HG02885 (cell line): Measurements from ENCODE around the gene NR6A1.

ENCODE experiments used
- ATAC-seq: cut with Tn5 transposase; IDR thresholded peaks from one replicate; pipeline ENCODE4 v1.9.1; 2021; ENCODE audit warnings: mild to moderate bottlenecking; ENCODE audit not compliant: unreplicated experiment, poor library complexity

The NR6A1 gene

DNA sequence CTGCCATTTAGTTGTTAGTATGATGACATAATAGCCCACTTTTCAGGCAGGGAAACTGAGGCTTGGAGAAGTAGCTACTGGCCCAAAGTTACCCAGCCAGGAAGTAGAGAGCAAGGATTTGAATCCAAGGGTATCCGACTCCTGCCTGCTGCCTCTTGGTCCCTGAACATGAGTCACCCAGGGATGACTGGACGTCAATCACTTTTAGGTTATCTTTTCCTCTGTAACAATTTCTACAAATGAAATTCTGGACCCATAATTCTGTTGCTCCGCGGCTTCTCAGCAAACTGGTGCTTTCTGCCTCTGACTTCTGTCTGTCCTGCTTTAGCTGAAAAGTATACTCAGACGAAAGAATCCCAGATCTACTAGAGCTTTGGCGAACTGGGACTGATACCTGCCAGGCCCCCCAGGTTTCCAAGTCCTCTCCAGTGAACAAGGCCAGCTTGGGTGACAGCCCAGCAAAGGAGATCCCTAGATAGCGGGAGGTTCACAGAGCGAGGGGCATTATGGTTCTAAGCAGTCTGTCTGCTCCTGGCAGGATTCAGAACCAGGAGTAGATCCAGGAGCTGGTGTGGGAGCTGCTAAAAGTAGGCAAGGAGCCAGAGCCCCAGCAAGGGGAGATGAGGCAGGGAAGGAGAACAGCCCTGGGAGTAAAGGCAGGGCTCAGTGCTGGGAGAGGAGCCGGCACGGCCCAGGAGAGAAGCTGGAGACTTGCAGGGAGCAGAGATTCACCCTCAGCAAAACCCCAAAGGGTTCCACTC lies 26.4 kb upstream of the NR6A1 start:
- no peak for ATAC-seq

DNA sequence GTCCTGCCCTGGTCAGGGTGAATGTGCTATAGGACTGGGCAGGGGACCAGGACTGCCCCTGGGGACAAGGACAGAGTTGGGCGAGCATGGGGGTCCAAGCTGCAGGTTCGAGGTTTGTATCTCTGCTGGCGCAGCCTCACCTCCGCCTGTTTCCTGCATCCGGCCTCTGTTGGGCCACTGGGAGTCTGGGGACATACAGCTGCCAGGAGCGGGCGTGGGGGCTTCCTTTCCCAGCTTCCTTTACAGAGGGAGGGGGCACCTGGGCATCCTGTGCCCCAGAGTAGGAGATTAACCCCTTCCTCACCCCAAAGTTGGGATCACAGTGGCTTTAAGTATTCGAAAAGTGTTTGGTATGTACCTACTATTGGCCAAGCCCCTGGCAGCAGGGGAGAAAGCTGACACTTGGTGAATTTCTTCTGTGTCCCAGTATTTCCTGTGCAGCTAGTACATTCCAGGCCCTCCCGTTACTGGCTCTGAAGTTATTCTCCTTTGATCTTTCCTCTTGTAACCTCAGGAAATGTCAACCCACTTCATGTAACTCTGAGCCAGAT lies 24.8 kb upstream of the NR6A1 start:
- ATAC-seq, result no peak

DNA sequence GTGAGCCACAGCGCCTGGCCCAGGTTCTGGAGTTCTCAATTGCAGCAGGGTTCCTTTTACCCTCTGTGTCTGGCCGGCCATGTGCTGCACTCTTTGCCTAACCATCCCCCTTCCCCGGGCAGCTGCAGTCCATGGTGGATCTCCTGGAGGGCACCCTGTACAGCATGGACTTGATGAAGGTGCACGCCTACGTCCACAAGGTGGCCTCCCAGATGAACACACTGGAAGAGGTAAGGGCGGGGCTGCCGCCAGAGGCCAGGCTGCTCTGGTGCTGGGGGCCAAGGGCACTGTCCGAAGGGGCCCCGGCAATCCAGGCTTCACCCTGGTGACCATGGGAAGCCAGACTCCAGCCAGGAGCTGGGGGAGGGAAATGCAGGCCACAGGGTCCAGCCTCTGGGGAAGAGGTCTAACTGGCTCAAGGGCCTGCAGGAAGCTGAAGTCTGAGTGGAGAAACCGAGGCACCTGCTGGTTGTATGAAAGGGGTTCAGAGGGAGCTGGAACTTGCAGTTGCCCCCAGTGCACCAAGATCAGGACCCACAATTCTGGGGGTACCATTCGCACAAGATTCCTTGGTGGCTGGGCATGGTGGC lies 23.9 kb upstream of the NR6A1 start:
- no peak for ATAC-seq

DNA sequence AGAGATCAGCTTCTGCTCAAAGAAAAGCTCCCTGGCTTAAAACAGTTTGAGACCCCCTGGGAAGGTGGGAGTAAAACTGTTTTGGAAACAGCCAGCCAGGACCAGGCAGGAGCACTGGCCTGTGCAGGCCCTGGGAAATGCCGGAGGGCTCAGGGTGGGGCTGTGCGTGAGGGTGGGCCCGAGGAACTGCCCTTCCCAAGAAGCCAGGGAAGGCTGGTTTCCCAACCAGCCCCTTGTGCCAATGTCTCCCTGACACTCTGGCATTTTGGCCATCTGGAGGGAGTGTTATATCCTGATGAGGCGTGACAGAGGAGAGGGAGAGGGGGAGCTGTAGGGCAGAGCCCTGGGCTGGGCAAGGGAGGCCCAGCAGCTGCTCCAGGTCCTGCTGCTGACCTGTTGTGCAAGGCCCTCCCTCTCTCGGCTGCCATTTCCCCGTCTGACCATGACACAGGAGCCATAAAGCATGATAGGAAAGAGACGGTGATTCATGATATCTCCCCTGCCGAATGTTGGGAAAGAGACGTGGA lies 22.0 kb upstream of the NR6A1 start:
- no peak for ATAC-seq

DNA sequence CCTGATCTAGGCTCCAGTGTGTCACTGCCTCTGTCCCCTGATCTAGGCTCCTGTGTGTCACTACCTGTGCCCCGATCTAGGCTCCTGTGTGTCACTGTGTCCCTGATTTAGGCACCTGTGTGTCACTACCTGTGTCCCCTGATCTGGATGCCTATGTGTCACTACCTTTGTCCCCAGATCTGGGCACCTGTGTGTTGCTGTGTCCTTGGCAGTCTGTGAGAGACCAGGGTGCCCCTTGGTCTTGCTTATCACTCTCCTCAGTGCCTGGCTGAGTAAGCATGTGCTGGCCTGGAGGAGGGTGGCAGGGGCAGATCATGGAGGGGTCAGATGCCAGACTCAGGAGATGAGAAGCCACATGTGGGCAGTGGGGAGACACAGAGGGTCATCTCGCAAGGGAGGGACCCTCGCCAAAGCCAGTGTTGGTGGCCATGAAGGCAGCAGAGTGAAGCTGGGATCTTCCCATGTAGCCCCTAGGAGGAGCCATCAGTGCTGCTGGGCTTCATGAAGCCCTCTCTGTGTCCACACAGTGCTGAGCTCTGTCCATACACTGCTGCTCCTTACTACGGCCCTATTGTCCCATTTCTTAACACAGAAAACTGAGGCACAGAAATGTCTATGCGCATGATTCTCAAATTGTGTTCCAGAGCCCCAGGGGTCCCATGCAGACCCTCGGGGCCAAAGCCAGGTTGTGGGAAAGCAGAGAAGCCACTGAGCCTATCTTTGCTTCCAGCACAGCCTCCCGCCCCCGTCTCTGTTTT lies 21.3 kb upstream of the NR6A1 start:
- no peak for ATAC-seq

DNA sequence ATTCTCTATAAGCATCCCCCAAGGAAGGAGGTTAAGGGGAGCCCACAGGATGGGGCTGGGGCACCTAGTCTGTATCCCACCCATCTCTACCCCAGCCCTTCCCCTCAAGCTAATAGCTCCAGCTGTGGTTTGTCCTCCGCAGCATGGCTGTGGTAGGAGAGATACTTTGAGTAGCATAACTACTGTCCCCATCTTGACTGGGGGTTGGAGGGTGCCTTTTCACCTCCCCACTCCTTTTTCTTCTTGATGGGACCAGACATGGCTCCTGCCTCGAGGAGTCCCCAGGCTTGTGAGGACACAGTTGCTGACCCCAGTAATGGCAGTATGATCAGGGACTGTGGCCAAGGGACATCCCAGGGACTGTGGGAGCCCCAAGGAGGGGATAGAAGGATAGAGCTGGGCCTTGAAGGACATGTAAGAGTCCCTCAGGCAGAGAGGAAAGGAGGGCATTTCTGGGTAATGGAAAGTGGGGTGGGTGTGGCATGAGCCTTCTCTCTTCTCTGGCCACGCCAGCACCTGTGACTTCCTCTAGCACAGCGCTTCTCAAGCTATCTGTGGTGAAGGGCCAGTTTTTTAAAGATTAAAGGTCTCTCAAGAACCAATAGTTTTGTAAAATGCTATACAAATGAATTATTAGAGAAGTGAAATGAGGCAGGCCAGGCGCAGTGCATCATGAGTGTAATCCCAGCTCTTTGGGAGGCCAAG lies 19.8 kb upstream of the NR6A1 start:
- no peak for ATAC-seq

DNA sequence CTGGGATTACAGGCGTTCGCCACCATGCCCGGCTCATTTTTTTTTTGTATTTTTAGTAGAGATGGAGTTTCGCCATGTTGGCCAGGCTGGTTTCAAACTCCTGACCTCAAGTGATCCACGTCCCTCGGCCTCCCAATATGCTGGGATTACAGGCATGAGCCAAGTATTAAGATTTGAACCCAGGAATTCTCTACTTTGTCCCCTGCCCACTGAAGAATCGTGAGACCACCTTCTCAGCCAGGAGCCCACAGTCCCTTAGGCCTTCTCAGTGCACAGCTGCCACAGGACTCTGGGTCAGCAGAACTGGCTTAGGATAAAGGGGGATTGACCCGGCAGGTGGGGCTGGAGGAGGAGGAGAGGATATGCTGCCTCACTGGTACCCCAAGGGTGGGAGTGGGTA lies 19.2 kb upstream of the NR6A1 start:
- no peak for ATAC-seq

DNA sequence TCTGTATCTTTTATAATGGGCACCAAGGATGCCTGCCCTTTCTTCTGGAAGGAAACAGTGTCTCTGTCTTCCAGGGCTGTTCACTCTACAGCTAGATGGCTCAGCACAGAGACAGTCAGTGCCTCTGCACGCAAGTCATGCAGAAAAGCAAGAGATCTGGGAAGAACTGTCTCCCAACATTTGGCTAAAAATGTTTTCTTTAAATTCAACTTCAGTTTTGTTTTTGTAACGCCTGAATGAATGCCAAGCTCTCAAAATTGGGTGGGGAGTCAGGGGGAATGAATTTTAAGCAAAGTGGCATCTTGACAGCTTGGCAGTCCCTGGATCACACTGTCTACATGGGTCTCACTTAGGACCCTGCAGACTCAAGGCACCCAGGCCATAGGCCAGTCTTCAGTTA lies 18.4 kb upstream of the NR6A1 start:
- no peak for ATAC-seq

DNA sequence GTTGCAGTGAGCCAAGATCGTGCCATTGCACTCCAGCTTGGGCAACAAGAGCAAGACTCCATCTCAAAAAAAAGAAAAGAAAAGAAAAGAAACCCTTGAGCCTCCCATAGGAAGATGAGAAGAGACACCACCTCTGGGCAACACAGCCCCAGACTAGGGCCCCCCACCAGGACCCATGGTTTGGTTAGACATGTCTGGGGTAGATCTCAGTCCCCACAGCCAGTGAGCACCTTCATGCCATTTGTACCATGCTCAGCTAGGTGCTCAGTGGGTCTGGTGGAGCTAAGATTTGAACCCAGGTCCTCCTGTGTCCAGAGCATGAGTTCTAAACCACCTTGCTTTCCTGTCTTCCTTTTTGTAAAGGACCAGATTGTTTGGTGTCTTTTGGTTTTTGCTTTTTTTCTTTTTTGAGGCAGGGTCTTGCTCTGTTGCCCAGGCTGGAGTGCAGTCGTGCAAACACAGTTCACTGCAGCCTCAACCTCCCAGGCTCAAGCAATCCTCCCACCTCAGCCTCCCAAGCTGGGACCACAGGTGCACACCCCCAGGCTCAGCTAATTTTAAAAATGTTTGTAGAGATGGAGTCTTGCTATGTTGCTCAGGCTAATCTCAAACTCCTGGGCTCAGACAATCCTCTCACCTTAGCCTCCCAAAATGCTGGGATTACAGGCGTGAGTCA lies 17.6 kb upstream of the NR6A1 start:
- ATAC-seq, result no peak

DNA sequence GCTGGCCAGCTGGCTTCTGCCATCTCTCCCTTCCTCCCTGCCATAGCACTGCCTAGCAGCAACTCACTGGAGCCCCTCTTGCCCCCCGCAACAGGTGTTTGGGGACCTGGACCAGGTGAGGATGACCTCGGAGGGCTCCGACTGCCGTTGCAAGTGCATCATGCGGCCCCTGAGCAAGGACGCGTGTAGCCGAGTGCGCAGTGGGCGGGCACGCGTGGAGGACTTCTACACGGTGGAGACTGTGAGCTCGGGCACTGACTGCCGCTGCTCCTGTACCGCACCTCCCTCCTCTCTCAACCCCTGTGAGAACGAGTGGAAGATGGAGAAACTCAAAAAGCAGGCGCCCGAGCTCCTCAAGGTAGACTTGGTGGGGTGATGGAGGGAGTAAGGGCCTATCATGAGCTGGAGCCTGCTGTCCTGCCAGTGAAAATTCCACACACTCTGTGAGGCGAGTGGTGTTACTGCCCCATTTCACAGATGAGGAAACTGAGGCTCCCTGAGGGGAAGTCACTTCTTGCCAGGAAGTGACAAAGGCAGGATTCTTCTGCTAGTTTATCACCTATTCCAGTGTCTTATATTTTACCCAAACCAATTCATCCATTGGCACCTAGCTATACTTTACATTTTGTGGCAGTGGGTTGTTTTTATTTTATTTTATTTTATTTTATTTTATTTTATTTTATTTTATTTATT lies 15.9 kb upstream of the NR6A1 start:
- no peak for ATAC-seq

DNA sequence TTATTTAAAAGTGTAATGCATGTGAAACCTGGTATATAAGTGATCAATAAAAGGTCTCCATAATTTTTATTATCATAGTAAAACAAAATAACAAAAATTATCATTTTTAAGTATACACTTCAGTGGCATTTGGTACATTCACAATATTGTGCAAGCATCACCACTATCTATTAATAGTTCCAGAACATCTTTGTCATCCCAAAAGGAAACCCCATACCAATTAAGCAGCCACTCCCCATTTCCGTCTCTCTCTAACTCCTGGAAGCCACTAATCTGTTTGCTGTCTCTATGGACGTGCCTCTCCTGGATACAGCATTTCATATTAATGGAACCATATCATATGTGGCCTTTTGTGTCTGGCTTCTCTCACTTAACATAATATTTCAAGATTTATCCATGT lies 13.4 kb upstream of the NR6A1 start:
- ATAC-seq, result no peak

DNA sequence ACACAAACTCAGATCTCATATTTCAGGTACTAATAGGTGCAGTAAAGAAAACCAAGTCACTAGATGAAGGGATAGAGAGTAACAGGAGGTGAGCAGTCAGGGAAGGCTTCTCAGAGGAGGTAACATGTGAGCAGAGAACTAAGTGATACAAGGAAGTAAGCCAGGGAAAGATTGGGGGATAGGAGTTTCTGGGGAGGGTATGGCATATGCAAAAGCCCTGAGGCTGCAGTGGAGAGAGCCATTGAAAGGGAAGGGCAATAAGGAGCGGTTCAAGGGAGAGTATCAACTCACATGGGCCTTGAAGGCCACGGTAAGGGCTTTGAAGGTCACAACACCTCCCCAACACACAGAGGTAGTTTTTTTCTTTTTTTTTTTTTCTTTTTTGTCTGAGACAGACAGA lies 12.7 kb upstream of the NR6A1 start:
- ATAC-seq, result no peak

DNA sequence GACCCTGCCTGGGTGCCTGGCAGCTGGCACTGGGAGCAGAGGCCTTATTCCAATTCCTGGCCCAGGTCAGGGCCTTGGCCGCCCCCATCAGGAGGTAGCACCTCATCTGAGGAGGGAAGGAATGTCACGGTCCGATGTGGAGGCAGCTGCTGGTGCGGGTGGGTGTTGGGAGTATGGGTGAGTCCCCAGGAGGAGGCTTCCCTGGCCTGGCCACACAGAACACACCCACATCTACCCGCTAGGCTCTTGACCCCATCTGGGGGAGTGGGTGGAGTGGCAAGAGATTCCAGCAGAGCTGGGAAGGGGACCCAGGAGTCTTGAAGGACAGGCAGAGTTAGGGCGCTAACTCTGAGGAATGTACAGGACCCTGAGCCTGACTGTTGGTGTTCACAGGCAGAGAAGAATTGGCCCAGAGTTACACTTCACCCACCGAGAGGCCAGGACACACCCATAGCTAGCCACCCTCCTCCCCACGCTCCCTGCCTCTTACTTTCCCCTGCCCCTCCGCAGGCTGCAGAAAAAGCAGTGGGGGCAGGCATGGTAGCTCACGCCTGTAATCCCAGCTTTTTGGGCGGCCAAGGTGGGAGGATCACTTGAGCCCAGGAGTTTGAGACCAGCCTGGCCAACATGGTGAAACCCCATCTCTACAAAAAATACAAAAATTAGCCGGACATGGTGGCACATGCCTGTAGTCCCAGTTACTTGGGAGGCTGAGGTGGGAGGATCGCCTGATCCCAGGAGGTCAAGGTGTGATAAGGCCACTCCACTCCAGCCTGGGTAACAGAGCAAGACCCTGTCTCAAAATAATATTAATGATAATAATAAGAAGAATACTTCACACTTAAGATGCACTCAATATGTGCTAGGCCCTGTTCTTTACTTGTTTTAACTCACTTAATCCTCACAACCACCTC lies 11.8 kb upstream of the NR6A1 start:
- ATAC-seq, result no peak

DNA sequence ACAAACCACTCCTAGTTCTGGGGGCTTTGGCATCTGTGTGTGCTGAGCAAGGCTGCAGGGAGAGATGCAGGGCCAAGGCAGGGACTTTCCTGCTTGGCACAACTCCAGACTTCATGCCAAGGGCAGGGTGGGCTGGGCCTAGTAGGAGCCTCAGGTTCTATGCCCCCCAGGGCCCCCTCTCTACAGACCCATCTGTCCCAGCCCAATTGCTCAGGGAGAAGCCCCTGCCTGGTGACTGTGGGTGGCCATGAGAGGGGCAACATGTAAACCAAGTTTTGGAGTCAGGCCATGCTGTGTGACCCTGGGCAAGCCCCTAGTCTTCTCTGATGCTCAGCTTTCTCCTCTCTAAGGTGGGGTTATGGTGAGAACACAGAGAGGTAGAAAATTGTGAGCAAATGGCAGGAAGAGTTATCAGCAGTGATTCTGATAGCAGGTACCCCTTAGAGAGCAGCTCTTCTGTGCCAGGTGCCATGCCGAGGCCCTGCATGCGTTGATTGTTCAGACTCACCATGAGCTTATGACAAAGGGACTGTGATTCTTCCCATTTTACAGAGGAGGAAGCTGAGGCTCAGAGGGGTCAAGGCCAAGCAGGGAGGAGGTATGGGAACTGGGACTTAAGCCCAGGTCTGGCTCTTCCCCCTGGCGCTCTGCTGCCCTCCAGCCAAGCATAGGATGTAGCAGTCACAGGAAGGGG lies 11.0 kb upstream of the NR6A1 start:
- no peak for ATAC-seq

DNA sequence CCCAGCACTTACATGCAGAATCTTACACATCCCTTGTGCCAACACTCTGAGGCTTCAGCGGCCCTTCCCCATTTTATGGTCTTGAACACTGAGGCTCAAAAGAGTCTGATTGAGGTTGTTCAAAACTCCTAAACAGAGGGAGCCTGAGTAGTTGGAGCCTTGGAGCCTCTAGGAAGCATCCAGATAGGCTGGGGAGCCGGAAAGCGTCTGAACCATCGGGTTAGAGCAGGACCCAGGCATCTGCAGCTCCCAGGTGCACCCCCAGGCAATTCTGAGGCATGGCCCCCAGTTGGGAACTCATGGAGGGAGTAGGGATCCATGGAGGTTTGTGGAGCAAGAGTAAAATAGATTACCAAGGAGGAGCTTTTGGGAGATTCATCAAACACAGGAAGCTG lies 9.6 kb upstream of the NR6A1 start:
- ATAC-seq, result no peak

DNA sequence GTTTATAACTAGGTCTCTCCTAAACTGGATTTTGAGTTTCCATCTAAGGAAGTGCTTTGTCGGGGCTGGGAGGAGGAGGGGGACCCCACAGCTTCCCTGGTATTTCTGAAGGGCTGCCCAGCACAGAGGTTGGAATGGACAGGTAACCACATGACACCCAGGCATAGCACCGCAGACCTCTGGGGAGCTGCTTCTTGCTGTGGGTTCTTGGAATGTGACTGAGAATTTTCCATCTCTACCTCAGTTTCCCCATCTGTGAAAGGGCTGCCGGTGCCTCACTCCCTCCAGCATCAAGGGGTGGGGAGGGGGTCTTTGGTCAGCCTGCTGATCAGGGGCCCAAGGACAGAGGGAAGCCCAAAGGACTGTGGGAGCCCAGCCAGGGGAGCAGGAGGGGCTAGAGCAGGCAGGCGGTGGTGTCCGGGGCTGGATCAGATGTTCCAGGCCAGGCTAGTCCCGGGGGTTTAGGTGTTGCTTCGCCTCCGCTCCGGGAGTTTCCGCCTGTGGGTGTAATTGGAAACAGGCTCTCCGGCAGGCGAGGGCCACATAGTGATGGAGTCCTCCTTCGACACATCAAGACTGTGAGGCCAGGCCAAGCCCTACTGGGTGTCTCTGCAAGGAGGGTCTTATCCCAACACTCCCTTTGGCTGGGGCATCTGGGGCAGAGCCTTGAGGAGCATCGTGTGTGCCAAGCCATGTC lies 9.1 kb upstream of the NR6A1 start:
- ATAC-seq, result no peak

DNA sequence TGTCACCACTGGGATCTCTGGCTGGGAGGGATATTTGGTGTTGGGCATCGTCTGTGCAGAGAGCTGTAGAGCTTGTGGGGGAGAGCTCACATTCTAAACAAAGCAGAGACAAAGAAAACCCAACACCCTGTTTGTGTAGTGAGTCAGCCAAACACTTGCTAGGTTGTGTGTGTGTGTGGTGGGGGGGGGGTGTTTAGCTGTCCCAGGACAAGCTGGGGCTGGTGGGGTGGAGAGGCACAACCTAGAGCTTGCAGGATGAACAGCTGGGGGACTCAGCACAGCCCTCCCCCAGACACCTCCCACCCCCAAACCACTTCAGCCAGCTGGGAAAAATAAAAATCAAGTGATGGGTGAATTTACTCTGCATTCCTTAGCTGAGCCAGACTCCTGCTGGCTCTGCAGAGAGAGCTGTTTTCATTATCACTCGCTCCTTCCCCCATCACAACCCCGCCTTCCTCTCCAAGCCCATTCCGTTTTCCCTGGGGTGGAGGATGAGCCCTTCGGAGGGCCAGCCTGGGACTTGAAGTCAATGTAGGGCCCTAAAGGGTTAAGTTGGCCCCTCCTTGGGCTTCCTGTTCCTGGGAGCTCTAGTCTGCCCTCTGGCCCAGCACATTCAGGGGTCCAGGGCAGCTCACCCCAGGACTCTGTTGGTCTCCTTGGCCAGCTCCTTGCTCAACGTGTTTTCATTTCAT lies 8.4 kb upstream of the NR6A1 start:
- ATAC-seq, result no peak
